AG10803 (cell line): ENCODE measurements around the gene DTX3L.

Source experiments
- DNase-seq: peaks from one replicate; pipeline ENCODE4 v3.0.0; 2010; ENCODE audit warnings: low read depth
- H3K4me3 ChIP-seq: 2 replicates; pipeline ENCODE4 v1.5.1; 2011; ENCODE audit warnings: mild to moderate bottlenecking, low read length, control low read depth
- CTCF ChIP-seq: conservative IDR thresholded peaks from 2 replicates; pipeline ENCODE4 v1.5.1; 2011; ENCODE audit warnings: mild to moderate bottlenecking, low read length, control low read depth, inconsistent platforms

Gene DTX3L

GRCh38 chr3:122586773-122587485 lies 22.8 kb downstream of the DTX3L start:
- TF ChIP-seq CTCF = no peak
- DNase-seq = no peak
- H3K4me3 ChIP-seq = no peak overlapping the region

GRCh38 chr3:122587572-122587971 lies 23.4 kb downstream of the DTX3L start:
- no peak overlapping the region for H3K4me3 ChIP-seq
- no peak for TF ChIP-seq CTCF
- no peak for DNase-seq

- TF ChIP-seq CTCF = no peak
- H3K4me3 ChIP-seq = no peak overlapping the region
- DNase-seq = no peak
Observed at GRCh38 chr3:122589297-122589696, 25.2 kb downstream of the DTX3L start.

- no peak for TF ChIP-seq CTCF
- no peak overlapping the region for H3K4me3 ChIP-seq
- no peak for DNase-seq
Observed at GRCh38 chr3:122590610-122591009, 26.5 kb downstream of the DTX3L start.

GRCh38 chr3:122594025-122594424 lies 29.9 kb downstream of the DTX3L start:
- H3K4me3 ChIP-seq = no peak overlapping the region
- no peak for TF ChIP-seq CTCF
- DNase-seq = no peak

GRCh38 chr3:122598151-122598550 lies 34.0 kb downstream of the DTX3L start:
- DNase-seq = no peak
- no peak for TF ChIP-seq CTCF

GRCh38 chr3:122598556-122598955 lies 34.4 kb downstream of the DTX3L start:
- DNase-seq = no peak
- no peak overlapping the region for H3K4me3 ChIP-seq
- TF ChIP-seq CTCF = no peak

More at GRCh38 chr3:122598151-122598550, 34.0 kb downstream of the DTX3L start:
- H3K4me3 ChIP-seq = no peak overlapping the region
